Measurements from ENCODE around the gene GSE1. TPM values are rescaled to one million over a fixed set of nuclear protein-coding genes. Genes with fewer than 3 reads are reported as not detected.

The GSE1 gene
- total RNA-seq, 1 experiment from 2014 or later, result 31.1 TPM

DNA sequence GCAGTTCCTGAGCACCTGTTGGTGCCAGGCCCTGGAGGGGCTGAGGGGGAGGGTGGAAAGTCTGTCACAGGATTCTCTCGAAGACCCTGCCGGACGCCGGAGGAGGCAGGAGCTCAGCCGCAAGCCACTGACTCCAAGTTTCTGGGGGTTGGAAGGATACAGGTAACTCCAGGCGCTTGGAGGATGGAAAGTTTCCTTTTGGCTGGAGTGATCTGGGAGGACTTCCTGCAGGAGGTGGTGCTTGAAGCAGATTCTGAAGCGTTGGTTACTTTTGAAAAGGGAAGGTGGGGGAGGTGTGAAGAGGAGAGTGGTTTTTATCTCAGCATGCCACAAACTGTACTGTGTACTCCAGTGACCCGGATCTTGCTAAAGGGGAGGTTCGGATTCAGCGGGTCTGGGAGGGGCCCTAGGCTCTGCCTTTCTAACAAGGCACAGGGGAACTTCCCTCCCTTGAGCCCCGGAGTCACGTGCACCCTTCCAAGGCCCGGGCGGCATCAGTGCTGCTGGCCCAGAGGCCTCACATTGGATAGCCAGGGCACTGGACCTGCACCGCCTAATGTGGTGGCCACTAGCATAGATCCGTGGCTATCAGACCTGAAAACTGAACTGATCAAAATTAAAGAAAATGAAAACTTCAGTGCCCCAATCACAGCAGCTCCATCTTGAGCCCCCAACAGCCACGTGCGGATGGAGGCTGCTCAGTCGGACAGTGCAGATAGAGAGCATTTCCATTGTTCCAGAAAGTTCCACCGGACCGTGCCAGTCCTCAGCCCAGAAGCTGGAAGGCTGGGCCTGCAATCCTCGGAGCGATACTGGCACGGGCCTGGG lies 42.2 kb upstream of the GSE1 start:
- H3K9me3 ChIP-seq (replicated peaks), result no peaks in the 10 kb centered on the region
- no peaks in the 10 kb centered on the region for H3K27me3 ChIP-seq
- H3K4me3 ChIP-seq, result no peak overlapping the region
- H3K36me3 ChIP-seq, result no peaks in the 10 kb centered on the region
- no peak for DNase-seq
- H3K27ac ChIP-seq, result no peak overlapping the region
- peaks cover 42% of the 10 kb centered on the region for H3K4me1 ChIP-seq

DNA sequence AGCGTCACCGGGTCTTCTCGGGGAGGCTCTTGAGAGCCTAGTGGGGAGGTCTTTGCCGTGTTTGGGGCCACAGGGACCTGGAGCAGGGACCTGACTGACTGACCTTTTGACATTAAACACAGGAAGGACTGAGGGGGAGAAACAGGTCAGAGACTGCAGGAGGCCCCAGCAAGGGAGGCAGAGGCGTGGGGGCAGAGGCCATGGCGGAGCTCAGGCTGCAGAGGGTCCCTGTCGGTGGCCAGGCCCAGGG lies 41.6 kb upstream of the GSE1 start:
- Histone ChIP-seq H3K27ac (no peak overlapping the region), H3K27me3 (no peaks in the 10 kb centered on the region), H3K4me3 (no peak overlapping the region), H3K4me1 (peaks cover 47% of the 10 kb centered on the region), H3K36me3 (no peaks in the 10 kb centered on the region), H3K9me3 (replicated peaks) (no peaks in the 10 kb centered on the region)
- no peak for DNase-seq

- H3K9me3 ChIP-seq (replicated peaks), result no peaks in the 10 kb centered on the region
- H3K4me3 ChIP-seq, result no peak overlapping the region
- H3K36me3 ChIP-seq, result no peaks in the 10 kb centered on the region
- H3K4me1 ChIP-seq, result peaks cover 48% of the 10 kb centered on the region
- H3K27me3 ChIP-seq, result no peaks in the 10 kb centered on the region
- DNase-seq, result no peak
- H3K27ac ChIP-seq, result no peak overlapping the region
These were observed 41.1 kb upstream of the GSE1 start for GRCh38 chr16:85571813-85572619.

DNA sequence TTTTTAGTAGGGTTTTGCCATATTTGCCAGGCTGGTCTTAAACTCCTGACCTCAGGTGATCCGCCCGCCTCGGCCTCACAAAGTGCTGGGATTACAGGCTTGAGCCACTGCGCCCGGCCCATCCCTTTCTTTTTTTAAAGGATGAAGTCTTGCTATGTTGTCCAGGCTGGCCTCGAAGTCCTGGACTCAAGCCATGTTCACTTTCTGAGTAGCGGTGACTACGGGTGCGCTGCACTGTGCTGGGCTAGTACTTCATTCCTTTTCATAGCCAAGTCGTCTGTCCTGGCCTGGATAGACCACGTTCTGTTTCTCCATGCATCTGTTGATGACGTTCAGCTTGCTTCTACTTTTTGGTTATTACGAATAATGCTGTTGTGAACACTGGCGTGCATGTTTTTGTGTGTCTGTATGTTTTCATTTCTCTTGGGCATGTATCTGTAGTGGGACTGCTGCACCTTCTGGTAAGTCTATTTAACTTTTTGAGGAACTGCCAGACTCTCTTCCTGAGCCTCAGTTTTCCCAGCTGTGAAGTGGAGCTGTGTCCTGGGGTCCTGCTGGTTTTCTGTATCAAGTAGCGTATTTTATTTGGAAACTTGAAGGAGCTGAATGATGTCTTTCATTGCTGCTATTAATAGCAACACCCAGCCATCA lies 40.0 kb upstream of the GSE1 start:
- DNase-seq, result no peak
- no peak overlapping the region for H3K4me3 ChIP-seq
- no peaks in the 10 kb centered on the region for H3K9me3 ChIP-seq (replicated peaks)
- peak overlapping the region; percentile 60 for H3K27ac ChIP-seq
- no peaks in the 10 kb centered on the region for H3K27me3 ChIP-seq
- H3K4me1 ChIP-seq, result peaks cover 48% of the 10 kb centered on the region
- H3K36me3 ChIP-seq, result no peaks in the 10 kb centered on the region

GRCh38 chr16:85573696-85574641 lies 39.2 kb upstream of the GSE1 start:
- Histone ChIP-seq H3K27ac (peak overlapping the region; percentile 60), H3K4me1 (peaks cover 45% of the 10 kb centered on the region), H3K4me3 (peak overlapping the region; percentile 2; the same call in 1 of the 2 replicates), H3K27me3 (no peaks in the 10 kb centered on the region), H3K36me3 (no peaks in the 10 kb centered on the region), H3K9me3 (replicated peaks) (no peaks in the 10 kb centered on the region)
- DNase-seq, result peak; percentile 93 to 94

DNA sequence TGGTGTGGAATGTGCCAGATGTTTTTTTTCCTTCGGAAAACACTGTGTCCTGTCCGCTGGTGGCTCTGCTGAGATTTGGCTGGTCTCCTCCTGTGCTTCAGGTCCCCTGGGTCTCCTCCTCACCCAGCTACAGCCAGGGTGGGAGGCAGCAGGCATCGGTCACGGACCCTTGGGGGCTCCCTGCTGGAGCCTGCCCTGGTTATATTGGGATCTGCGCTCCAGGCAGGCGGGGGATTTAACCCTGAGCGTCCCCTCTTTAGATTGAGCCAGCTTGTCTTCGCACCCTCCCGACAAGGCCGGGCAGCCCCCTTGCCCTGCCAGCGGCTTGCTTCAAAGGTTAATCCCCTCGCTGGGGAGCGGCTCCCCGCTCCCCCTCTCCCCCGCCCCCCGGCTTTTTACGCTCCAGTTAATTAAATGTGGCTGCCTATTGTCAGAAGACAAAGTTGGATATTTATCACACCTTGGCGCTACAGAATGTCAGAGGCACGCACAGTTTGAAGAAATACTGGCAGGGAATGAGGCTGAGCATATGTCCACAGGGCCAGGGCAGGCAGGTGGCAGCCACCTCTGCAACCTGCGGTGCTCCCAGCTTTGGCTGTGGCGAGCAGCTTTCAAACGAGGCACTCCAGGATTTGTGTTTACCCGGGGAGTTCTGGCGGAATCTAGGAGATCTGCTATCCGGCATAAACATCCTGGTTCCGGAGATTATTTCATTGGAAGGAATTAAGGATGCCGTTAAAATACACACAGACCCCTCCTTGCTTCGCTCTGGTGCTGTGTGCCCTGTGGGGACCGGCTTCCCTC lies 38.2 kb upstream of the GSE1 start:
- Histone ChIP-seq H3K27me3 (no peaks in the 10 kb centered on the region), H3K27ac (peak overlapping the region; percentile 60), H3K4me1 (peaks cover 42% of the 10 kb centered on the region), H3K36me3 (no peaks in the 10 kb centered on the region), H3K4me3 (peak overlapping the region; percentile 2), H3K9me3 (replicated peaks) (no peaks in the 10 kb centered on the region)
- DNase-seq, result peak in 1 of 2 experiments; percentile 44

GRCh38 chr16:85575920-85576319 lies 37.2 kb upstream of the GSE1 start:
- Histone ChIP-seq H3K27ac (no peak overlapping the region), H3K36me3 (no peaks in the 10 kb centered on the region), H3K4me1 (peaks cover 32% of the 10 kb centered on the region), H3K4me3 (no peak overlapping the region), H3K9me3 (replicated peaks) (no peaks in the 10 kb centered on the region), H3K27me3 (no peaks in the 10 kb centered on the region)
- DNase-seq, result no peak

- peaks cover 32% of the 10 kb centered on the region for H3K4me1 ChIP-seq
These were observed 36.2 kb upstream of the GSE1 start for GRCh38 chr16:85576944-85577343.

DNA sequence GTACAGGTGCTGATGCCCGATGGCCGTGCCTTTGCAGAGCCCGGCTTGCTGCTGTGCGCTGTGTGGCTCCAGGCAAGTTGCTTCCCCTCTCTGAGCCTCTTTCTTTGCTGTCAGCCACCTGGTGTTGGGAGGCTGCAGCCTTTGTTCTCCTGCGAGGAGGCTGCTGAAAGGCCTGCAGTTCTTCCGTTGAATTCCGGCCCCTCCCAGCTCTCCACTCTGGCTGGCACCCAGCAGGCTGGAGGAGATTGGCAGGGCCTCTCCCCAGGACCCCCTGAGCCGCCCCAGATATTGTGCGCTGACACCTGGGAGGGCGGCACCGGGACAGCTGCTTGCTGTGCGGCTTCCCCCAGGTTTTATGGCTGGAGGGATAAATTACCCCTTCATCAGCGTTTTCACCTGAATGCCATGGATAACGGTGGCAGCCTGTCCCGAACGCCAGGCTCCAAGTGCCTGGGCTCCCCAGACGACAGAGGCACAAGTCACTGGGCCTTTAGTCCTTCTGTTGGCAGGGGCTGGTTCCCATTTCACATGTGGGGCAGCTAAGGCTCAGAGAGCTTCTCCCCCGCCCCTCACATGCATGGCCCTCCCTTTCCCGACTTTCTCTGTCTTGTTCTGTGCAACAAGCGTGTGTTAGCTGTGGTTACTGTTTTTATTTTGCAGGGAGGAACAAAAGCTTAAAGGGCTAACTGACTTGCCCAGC lies 35.1 kb upstream of the GSE1 start:
- Histone ChIP-seq H3K27me3 (no peaks in the 10 kb centered on the region), H3K4me1 (peaks cover 31% of the 10 kb centered on the region), H3K27ac (no peak overlapping the region)

More at GRCh38 chr16:85576944-85577343, 36.2 kb upstream of the GSE1 start:
- Histone ChIP-seq H3K27me3 (no peaks in the 10 kb centered on the region), H3K4me3 (no peak overlapping the region), H3K36me3 (no peaks in the 10 kb centered on the region), H3K27ac (no peak overlapping the region), H3K9me3 (replicated peaks) (no peaks in the 10 kb centered on the region)
- no peak for DNase-seq

DNA sequence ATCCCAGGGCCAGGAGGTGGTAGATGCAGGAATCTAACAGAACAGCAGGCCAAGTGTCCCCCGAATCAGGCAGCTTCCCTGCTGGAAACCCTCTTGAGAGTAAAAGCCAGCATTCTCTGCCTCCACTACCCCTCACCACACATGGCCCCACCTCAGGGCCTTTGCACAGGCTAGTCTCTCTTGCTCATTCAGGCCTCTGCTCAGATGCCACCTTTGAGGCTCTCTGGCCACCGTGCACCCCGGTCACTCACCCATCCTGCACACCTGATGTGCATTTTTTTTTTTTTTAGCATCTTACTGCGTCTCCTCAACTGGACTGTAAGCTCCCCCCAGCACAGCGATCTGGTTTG lies 34.5 kb upstream of the GSE1 start:
- H3K27ac ChIP-seq, result no peak overlapping the region
- H3K4me3 ChIP-seq, result no peak overlapping the region
- peaks cover 26% of the 10 kb centered on the region for H3K4me1 ChIP-seq
- DNase-seq, result no peak
- H3K9me3 ChIP-seq (replicated peaks), result no peaks in the 10 kb centered on the region
- no peaks in the 10 kb centered on the region for H3K36me3 ChIP-seq
- no peaks in the 10 kb centered on the region for H3K27me3 ChIP-seq

More for the DNA sequence above, 35.1 kb upstream of the GSE1 start:
- no peak overlapping the region for H3K4me3 ChIP-seq
- DNase-seq, result no peak
- no peaks in the 10 kb centered on the region for H3K36me3 ChIP-seq
- no peaks in the 10 kb centered on the region for H3K9me3 ChIP-seq (replicated peaks)

DNA sequence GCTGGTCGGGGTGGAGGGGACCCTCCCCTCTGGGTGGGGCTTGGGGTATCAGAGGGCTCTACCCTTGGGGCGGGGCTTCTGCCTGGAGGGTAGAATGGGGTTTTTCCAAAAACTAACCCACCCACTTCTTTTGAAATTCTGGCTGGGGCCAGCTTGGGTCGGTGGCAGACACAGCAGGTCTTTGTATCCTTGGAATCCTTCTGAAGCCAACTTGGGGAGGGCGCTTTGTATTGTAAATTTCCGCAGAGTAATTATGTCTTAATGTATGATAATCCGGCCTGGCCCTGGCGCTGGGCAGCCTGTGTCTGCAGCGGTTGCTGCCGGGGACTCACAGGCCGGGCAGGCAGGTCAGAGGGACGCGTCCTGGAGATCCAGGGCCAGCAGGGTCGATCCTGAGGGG lies 33.9 kb upstream of the GSE1 start:
- Histone ChIP-seq H3K27me3 (no peaks in the 10 kb centered on the region), H3K4me3 (no peak overlapping the region), H3K27ac (no peak overlapping the region), H3K9me3 (replicated peaks) (no peaks in the 10 kb centered on the region), H3K36me3 (no peaks in the 10 kb centered on the region), H3K4me1 (peaks cover 22% of the 10 kb centered on the region)
- DNase-seq, result no peak

DNA sequence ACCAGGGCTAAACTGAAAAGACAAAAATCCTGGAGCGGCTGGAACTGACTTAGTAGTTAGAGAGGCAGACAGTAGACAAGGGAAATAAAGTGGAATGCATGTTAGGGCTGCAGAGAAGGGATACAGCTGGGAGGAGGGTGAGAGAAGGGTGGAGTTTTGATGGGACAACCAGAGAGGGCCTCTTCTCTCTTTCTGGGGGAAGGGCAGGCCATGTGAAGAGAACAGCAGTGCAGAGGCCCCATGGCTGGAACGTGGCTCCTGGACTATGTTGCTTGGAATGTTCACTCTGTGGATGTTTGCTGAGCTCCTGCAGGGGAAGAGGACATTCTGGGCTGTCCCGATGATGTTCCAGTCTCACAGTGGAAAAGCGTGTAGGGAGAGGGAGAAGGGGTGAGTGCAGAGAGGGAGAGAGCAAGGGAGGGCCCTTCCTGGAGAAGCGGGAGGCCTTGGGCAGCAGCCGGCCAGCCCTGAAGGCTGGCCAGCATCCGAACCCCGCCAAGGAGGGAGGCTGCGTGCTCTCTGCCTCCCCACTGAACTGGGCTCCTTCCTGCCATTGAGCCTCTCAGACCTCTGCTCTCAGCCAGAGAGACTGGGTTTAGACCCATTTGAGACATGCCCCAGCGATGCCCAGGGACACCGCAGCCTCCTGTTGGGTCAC lies 33.1 kb upstream of the GSE1 start:
- H3K9me3 ChIP-seq (replicated peaks), result no peaks in the 10 kb centered on the region
- H3K27me3 ChIP-seq, result no peaks in the 10 kb centered on the region
- peaks cover 13% of the 10 kb centered on the region for H3K4me1 ChIP-seq
- DNase-seq, result no peak
- no peak overlapping the region for H3K4me3 ChIP-seq
- H3K36me3 ChIP-seq, result no peaks in the 10 kb centered on the region
- no peak overlapping the region for H3K27ac ChIP-seq

GRCh38 chr16:85580684-85581083 lies 32.4 kb upstream of the GSE1 start:
- Histone ChIP-seq H3K27me3 (no peaks in the 10 kb centered on the region), H3K4me3 (no peak overlapping the region), H3K4me1 (peaks cover 9% of the 10 kb centered on the region; the same call in 1 of the 2 replicates), H3K36me3 (no peaks in the 10 kb centered on the region), H3K27ac (no peak overlapping the region), H3K9me3 (replicated peaks) (no peaks in the 10 kb centered on the region)
- DNase-seq, result no peak
